ENCODE results near the gene ERG.

DNA sequence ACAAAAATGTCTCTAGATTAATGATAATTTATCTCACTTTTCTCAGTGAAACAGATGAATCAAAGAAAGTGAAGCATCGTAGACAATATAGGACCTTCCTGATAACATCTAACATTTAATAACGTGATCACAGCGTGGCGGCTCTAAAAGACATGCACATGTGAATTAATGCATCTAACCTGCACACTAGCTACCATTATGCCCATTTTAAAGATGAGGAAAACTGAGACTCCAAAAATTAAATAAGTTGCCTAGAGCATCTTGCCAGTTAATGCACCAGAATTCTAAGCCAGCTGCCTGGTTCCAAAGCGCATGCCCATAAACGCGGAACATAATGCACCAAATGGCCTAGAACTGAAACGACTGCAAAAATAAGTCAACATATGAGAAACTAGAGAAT is 23.5 kb downstream of the ERG start:
- TF ChIP-seq, protein P1, sequence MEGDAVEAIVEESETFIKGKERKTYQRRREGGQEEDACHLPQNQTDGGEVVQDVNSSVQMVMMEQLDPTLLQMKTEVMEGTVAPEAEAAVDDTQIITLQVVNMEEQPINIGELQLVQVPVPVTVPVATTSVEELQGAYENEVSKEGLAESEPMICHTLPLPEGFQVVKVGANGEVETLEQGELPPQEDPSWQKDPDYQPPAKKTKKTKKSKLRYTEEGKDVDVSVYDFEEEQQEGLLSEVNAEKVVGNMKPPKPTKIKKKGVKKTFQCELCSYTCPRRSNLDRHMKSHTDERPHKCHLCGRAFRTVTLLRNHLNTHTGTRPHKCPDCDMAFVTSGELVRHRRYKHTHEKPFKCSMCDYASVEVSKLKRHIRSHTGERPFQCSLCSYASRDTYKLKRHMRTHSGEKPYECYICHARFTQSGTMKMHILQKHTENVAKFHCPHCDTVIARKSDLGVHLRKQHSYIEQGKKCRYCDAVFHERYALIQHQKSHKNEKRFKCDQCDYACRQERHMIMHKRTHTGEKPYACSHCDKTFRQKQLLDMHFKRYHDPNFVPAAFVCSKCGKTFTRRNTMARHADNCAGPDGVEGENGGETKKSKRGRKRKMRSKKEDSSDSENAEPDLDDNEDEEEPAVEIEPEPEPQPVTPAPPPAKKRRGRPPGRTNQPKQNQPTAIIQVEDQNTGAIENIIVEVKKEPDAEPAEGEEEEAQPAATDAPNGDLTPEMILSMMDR (conservative IDR thresholded peaks at IDR 0.05), result no peak
- TF ChIP-seq ZFX (IDR thresholded peaks at IDR 0.05), result no peak
